Upper lobe of left lung (tissue), 4 donors: ENCODE results near the gene TMEM35A.

ENCODE experiments used
- CTCF ChIP-seq, 6 experiments: fragments of 450-650 bp in 4 of 6; fragments of 200-600 bp in 2 of 6; sonication (generic) in 2 of 6; IDR thresholded peaks; one replicate each; pipeline ENCODE4 v1.5.1; 2016 to 2019; ENCODE audit warnings: antibody characterized with exemption in 6 of 6
- EP300 ChIP-seq, 4 donors: sonication (generic); formaldehyde crosslinking; IDR thresholded peaks; one replicate each; pipeline ENCODE4 v1.5.1; 2017; ENCODE audit warnings: antibody characterized with exemption in 4 of 4, control low read depth in 2 of 4
- POLR2A ChIP-seq, 4 donors: fragments of 450-650 bp; IDR thresholded peaks; one replicate each; pipeline ENCODE4 v1.5.1; 2016 to 2017; ENCODE audit warnings: antibody characterized with exemption in 4 of 4, mild to moderate bottlenecking in 2 of 4

- TF ChIP-seq POLR2A (IDR thresholded peaks at IDR 0.05) (peak in 1 of 4 donors; percentile 52), CTCF (IDR thresholded peaks at IDR 0.05) (no peak), EP300 (IDR thresholded peaks at IDR 0.05) (no peak)
Measured at GRCh38 chrX:101051549-101052302, 27.0 kb upstream of the TMEM35A start, which contains the start of gene TRMT2B.
